ENCODE data around the gene SPARC. TPM values are rescaled to one million over a fixed set of nuclear protein-coding genes. Genes with fewer than 3 reads are reported as not detected.

SPARC gene
- total RNA-seq, 1 experiment from 2014 or later, result 418 TPM

DNA sequence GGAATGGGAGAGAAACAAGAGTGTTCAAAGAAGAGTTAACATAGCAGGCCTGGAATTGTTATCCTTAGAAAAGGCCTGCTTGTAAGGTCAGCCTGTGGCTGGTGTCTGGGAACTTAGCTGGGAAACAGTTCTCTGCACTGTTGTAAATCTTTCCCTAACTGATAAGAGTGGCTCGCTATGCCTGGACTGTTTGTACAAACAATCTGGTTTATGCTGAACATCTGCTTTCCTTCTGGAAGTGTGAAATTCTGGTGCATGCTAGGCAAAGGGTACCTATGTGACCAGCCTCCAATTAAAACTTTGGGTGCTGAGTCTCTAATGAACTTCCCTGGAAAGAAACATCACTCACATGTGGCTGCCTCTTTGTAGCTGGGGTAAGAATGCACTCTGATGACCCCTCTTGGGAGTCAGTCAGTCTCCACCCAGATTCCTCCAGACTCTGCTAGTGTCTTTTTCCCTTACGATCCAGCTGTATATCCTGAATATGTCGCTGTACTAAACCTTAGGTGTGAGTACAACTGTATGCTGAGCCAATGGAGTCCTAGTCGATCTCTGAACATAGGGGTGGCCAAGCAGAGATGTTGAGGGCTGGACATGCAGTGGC is 16.5 kb downstream of the SPARC start:
- ChIA-PET CTCF (interaction anchor here (1.0 to 1.4 kb wide), 2 partner anchors 11 to 18 kb away, joined by 3 to 4 read pairs; no protein-coding TSS in a partner anchor), POLR2A (no interaction called here)
- no peak for ATAC-seq
- Mint-ChIP-seq H3K27me3 (ENCODE audit: low read depth) (no peaks in the 10 kb centered on the region), H3K4me3 (no peak overlapping the region), H3K4me1 (peaks cover 17% of the 10 kb centered on the region), H3K27ac (no peak overlapping the region), H3K9me3 (no peaks in the 10 kb centered on the region), H3K36me3 (peaks cover 80% of the 10 kb centered on the region)
- no peak for DNase-seq (ENCODE audit: low spot score)
- TF ChIP-seq, protein P1, sequence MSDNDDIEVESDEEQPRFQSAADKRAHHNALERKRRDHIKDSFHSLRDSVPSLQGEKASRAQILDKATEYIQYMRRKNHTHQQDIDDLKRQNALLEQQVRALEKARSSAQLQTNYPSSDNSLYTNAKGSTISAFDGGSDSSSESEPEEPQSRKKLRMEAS (CRISPR knock-in tag; IDR thresholded peaks at IDR 0.05), result no peak
- no peak for TF ChIP-seq SOX15 (CRISPR knock-in tag; IDR thresholded peaks at IDR 0.05)
- TF ChIP-seq FOXJ3 (CRISPR knock-in tag; IDR thresholded peaks at IDR 0.05; ENCODE audit: borderline replicate concordance), result no peak
- TF ChIP-seq, protein P2, sequence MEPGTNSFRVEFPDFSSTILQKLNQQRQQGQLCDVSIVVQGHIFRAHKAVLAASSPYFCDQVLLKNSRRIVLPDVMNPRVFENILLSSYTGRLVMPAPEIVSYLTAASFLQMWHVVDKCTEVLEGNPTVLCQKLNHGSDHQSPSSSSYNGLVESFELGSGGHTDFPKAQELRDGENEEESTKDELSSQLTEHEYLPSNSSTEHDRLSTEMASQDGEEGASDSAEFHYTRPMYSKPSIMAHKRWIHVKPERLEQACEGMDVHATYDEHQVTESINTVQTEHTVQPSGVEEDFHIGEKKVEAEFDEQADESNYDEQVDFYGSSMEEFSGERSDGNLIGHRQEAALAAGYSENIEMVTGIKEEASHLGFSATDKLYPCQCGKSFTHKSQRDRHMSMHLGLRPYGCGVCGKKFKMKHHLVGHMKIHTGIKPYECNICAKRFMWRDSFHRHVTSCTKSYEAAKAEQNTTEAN (CRISPR knock-in tag; IDR thresholded peaks at IDR 0.05), result no peak
- TF ChIP-seq SP1 (CRISPR knock-in tag; conservative IDR thresholded peaks at IDR 0.05), result no peak
- no peak for TF ChIP-seq CREB1 (CRISPR knock-in tag; IDR thresholded peaks at IDR 0.05)
- TF ChIP-seq CREM (CRISPR knock-in tag; IDR thresholded peaks at IDR 0.05), result no peak
- TF ChIP-seq, protein P3, sequence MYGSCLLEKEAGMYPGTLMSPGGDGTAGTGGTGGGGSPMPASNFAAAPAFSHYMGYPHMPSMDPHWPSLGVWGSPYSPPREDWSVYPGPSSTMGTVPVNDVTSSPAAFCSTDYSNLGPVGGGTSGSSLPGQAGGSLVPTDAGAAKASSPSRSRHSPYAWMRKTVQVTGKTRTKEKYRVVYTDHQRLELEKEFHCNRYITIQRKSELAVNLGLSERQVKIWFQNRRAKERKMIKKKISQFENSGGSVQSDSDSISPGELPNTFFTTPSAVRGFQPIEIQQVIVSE (CRISPR knock-in tag; IDR thresholded peaks at IDR 0.05; ENCODE audit: borderline replicate concordance), result no peak
- TF ChIP-seq CBFB (CRISPR knock-in tag; IDR thresholded peaks at IDR 0.05; ENCODE audit: low read depth), result no peak
- TF ChIP-seq, protein P4, sequence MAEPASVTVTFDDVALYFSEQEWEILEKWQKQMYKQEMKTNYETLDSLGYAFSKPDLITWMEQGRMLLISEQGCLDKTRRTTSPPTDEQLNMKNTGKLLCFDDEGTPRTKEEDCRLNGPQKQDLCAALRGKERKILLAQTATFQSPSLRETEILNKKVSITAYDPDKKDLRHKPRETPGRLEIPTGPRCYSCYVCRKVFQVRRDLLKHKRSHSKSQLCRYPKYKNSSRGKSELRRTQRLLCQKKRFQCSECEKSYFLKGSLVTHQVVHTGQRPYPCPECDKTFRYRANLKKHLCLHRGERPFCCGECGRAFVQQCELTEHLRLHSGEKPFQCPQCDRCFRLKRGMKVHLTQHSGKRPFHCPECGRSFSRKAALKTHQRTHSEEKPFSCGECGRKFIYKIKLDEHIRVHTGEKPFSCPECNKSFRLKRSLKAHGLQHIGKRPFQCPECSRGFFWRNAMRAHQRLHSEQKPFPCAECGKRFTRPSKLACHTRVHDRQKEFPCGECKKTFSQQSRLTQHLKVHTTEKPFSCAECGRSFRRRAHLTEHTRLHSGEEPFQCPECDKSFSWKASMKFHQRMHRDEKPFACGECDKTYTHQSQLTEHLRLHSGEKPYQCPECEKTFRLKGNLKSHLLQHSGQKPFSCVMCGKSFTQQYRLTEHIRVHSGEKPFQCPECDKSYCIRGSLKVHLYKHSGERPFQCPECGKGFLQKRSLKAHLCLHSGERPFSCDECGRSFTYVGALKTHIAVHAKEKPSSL (CRISPR knock-in tag; conservative IDR thresholded peaks at IDR 0.05), result no peak
- TF ChIP-seq FOXP1 (CRISPR knock-in tag; IDR thresholded peaks at IDR 0.05; ENCODE audit: borderline replicate concordance), result no peak
- TF ChIP-seq FOXK1 (CRISPR knock-in tag; IDR thresholded peaks at IDR 0.05), result no peak
- TF ChIP-seq OVOL2 (CRISPR knock-in tag; IDR thresholded peaks at IDR 0.05; ENCODE audit: borderline replicate concordance), result no peak
- TF ChIP-seq, protein P5, sequence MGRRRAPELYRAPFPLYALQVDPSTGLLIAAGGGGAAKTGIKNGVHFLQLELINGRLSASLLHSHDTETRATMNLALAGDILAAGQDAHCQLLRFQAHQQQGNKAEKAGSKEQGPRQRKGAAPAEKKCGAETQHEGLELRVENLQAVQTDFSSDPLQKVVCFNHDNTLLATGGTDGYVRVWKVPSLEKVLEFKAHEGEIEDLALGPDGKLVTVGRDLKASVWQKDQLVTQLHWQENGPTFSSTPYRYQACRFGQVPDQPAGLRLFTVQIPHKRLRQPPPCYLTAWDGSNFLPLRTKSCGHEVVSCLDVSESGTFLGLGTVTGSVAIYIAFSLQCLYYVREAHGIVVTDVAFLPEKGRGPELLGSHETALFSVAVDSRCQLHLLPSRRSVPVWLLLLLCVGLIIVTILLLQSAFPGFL (CRISPR knock-in tag; IDR thresholded peaks at IDR 0.05; ENCODE audit: borderline replicate concordance), result no peak
- TF ChIP-seq, protein P6, sequence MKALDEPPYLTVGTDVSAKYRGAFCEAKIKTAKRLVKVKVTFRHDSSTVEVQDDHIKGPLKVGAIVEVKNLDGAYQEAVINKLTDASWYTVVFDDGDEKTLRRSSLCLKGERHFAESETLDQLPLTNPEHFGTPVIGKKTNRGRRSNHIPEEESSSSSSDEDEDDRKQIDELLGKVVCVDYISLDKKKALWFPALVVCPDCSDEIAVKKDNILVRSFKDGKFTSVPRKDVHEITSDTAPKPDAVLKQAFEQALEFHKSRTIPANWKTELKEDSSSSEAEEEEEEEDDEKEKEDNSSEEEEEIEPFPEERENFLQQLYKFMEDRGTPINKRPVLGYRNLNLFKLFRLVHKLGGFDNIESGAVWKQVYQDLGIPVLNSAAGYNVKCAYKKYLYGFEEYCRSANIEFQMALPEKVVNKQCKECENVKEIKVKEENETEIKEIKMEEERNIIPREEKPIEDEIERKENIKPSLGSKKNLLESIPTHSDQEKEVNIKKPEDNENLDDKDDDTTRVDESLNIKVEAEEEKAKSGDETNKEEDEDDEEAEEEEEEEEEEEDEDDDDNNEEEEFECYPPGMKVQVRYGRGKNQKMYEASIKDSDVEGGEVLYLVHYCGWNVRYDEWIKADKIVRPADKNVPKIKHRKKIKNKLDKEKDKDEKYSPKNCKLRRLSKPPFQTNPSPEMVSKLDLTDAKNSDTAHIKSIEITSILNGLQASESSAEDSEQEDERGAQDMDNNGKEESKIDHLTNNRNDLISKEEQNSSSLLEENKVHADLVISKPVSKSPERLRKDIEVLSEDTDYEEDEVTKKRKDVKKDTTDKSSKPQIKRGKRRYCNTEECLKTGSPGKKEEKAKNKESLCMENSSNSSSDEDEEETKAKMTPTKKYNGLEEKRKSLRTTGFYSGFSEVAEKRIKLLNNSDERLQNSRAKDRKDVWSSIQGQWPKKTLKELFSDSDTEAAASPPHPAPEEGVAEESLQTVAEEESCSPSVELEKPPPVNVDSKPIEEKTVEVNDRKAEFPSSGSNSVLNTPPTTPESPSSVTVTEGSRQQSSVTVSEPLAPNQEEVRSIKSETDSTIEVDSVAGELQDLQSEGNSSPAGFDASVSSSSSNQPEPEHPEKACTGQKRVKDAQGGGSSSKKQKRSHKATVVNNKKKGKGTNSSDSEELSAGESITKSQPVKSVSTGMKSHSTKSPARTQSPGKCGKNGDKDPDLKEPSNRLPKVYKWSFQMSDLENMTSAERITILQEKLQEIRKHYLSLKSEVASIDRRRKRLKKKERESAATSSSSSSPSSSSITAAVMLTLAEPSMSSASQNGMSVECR (CRISPR knock-in tag; IDR thresholded peaks at IDR 0.05; ENCODE audit: borderline replicate concordance), result no peak
- no peak for TF ChIP-seq ATF1 (CRISPR knock-in tag; IDR thresholded peaks at IDR 0.05)
- TF ChIP-seq, protein P7, sequence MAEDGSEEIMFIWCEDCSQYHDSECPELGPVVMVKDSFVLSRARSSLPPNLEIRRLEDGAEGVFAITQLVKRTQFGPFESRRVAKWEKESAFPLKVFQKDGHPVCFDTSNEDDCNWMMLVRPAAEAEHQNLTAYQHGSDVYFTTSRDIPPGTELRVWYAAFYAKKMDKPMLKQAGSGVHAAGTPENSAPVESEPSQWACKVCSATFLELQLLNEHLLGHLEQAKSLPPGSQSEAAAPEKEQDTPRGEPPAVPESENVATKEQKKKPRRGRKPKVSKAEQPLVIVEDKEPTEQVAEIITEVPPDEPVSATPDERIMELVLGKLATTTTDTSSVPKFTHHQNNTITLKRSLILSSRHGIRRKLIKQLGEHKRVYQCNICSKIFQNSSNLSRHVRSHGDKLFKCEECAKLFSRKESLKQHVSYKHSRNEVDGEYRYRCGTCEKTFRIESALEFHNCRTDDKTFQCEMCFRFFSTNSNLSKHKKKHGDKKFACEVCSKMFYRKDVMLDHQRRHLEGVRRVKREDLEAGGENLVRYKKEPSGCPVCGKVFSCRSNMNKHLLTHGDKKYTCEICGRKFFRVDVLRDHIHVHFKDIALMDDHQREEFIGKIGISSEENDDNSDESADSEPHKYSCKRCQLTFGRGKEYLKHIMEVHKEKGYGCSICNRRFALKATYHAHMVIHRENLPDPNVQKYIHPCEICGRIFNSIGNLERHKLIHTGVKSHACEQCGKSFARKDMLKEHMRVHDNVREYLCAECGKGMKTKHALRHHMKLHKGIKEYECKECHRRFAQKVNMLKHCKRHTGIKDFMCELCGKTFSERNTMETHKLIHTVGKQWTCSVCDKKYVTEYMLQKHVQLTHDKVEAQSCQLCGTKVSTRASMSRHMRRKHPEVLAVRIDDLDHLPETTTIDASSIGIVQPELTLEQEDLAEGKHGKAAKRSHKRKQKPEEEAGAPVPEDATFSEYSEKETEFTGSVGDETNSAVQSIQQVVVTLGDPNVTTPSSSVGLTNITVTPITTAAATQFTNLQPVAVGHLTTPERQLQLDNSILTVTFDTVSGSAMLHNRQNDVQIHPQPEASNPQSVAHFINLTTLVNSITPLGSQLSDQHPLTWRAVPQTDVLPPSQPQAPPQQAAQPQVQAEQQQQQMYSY (CRISPR knock-in tag; IDR thresholded peaks at IDR 0.05), result no peak
